Astrocyte of the cerebellum (primary cell): ENCODE results near the gene CHST9.

Experiments
- DNase-seq: peaks from one replicate; pipeline ENCODE4 v3.0.0-alpha.2; 2011; ENCODE audit warnings: low read depth
- H3K4me3 ChIP-seq: 2 replicates; pipeline ENCODE4 v1.5.1; 2011; ENCODE audit warnings: mild to moderate bottlenecking, low read depth, low read length, moderate library complexity
- in situ Hi-C: cut with HindIII; loops from 2 replicates; pipeline ENCODE4 v1.10.0; 2017; ENCODE audit warnings: low sequenced_read_pairs
- TF ChIP-seq, protein P1 (sequence below): IDR thresholded peaks from 2 replicates; pipeline ENCODE4 v1.5.1; 2012; ENCODE audit warnings: low read length, low read depth, moderate library complexity, mild to moderate bottlenecking; ENCODE audit errors: missing control alignments

The CHST9 gene

GRCh38 chr18:27143580-27144287 lies 41.4 kb downstream of the CHST9 start:
- in situ Hi-C loops, result no loop called here
- TF ChIP-seq, protein P1, sequence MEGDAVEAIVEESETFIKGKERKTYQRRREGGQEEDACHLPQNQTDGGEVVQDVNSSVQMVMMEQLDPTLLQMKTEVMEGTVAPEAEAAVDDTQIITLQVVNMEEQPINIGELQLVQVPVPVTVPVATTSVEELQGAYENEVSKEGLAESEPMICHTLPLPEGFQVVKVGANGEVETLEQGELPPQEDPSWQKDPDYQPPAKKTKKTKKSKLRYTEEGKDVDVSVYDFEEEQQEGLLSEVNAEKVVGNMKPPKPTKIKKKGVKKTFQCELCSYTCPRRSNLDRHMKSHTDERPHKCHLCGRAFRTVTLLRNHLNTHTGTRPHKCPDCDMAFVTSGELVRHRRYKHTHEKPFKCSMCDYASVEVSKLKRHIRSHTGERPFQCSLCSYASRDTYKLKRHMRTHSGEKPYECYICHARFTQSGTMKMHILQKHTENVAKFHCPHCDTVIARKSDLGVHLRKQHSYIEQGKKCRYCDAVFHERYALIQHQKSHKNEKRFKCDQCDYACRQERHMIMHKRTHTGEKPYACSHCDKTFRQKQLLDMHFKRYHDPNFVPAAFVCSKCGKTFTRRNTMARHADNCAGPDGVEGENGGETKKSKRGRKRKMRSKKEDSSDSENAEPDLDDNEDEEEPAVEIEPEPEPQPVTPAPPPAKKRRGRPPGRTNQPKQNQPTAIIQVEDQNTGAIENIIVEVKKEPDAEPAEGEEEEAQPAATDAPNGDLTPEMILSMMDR, result no peak
- no peak for DNase-seq
- no peak overlapping the region for H3K4me3 ChIP-seq

- no peak for DNase-seq
- TF ChIP-seq, protein P1, result no peak
- H3K4me3 ChIP-seq, result no peak overlapping the region
- in situ Hi-C loops, result no loop called here
These were observed 42.2 kb downstream of the CHST9 start for GRCh38 chr18:27142891-27143290.

DNA sequence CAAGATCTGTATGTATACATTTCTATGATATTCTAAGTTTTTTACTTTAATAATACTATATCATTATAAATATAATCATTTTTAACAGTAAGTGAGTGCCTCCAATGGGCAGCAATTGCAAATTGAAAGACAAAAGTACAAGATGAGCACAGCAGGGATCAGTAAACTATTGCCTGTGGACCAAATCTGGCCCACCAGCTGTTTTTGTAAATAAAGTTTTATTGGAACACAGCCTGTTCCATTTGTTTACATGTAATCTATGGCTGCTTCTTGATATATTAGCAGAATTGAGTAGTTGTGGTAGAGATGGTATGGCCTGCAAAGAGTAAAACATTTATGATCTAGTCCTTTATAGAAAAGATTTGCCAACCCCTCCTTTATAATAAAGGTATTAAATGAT lies 43.2 kb downstream of the CHST9 start:
- in situ Hi-C loops, result no loop called here
- TF ChIP-seq, protein P1, result no peak
- no peak overlapping the region for H3K4me3 ChIP-seq
- DNase-seq, result no peak

DNA sequence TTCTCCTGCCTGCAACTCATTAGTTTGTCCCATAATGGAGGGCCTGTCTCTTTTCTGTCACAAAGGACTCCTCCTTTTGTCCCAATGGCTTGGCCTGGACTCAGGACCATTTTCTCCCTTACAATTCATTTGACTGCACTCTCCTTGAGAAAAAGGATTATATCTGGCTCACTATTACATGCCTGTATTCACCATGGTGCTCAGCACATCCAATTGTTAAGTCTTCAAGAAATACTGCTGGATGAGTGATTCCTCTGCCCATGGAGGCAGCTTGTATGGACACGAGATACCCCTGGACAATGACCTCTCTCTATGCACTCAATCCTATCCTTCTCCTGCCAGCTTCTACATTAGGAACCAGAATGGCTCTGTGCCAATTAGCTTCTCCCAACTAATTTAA lies 47.0 kb downstream of the CHST9 start:
- TF ChIP-seq, protein P1, result no peak
- no peak overlapping the region for H3K4me3 ChIP-seq
- in situ Hi-C loops, result no loop called here
- no peak for DNase-seq

DNA sequence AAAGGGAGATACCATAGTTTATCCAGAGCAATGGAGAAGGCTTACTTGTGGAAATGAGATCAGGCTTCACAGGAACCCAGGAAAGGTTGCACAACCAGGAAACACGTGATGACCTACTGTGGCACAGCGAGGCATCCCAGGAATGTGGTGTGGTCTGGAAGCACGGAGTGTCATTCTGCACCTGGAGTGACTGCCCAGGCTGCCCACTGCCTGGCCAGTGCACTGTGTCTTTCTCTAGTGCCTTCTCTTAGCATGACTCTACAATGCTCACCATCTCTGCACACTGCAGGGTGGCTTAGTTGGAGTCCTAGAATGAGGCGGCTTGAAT lies 48.9 kb downstream of the CHST9 start:
- no peak overlapping the region for H3K4me3 ChIP-seq
- in situ Hi-C loops, result no loop called here
- TF ChIP-seq, protein P1, result no peak
- no peak for DNase-seq

DNA sequence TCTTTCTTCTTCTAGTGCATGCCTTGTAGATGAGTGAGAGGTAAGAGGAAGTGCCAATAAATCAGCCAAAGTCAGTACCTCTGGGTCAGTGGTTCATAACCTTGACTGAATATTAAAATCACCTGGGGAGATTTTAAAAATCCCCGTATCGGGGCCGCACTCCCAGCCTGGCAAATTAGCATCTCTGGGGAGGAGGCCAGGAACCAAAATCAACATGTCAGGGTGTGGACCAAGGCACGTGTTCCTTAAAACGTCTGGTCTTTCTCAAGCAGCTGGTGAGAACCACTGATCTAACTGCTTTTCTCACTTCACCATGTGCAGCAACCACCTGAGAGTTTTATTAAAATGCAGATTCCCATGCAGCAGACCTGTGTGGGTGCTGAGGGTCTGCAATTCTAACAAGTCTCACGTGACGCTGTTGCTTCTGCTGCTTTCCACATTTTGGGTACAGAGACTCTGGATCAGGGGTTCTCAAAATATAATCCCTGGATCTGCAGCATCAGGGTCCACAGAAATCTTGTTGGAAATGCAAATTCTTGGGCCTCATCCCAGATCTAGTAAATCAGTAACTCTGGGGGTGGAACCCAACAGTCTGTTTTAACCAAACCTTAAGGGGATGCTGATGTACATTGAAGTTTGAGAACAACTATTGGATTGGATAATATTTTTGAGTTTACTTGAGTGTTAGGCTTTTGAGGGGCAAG lies 49.5 kb downstream of the CHST9 start:
- in situ Hi-C loops, result no loop called here
- TF ChIP-seq, protein P1, result no peak
- H3K4me3 ChIP-seq, result no peak overlapping the region
- DNase-seq, result no peak
